ENCODE results near the gene ZNF256. TPM values are rescaled to one million over a fixed set of nuclear protein-coding genes. Genes with fewer than 3 reads are reported as not detected.

The ZNF256 gene
- total RNA-seq, 1 donor from 2014 or later = 9.6 TPM

Other genes with a start within 250 kb of the ZNF256 start
- 11.9 TPM for gene ZNF154, start 238.5 kb downstream of the ZNF256 start, total RNA-seq
- gene ZNF671, start 220.1 kb downstream of the ZNF256 start, total RNA-seq = 6.5 TPM
- 18.1 TPM for gene ZNF776, start 200.9 kb downstream of the ZNF256 start, total RNA-seq
- 23.9 TPM for gene ZNF586, start 178.0 kb downstream of the ZNF256 start, total RNA-seq
- gene ZNF552, start 132.8 kb downstream of the ZNF256 start, total RNA-seq = 8.8 TPM
- gene ZNF587B, start 117.4 kb downstream of the ZNF256 start, total RNA-seq = 18.3 TPM
- gene ZNF587, start 97.8 kb downstream of the ZNF256 start, total RNA-seq = 26.5 TPM
- 15.6 TPM for gene ZNF814, start 58.7 kb downstream of the ZNF256 start, total RNA-seq
- gene ZNF417, start 31.1 kb downstream of the ZNF256 start, total RNA-seq = 20.1 TPM
- gene ZNF418, start 12.3 kb downstream of the ZNF256 start, total RNA-seq = 8.6 TPM
- gene C19orf18, start 26.8 kb upstream of the ZNF256 start, total RNA-seq = 0.89 TPM
- 18.0 TPM for gene ZNF606, start 55.1 kb upstream of the ZNF256 start, total RNA-seq
- gene ZSCAN1, start 86.3 kb upstream of the ZNF256 start, total RNA-seq = 0.30 TPM
- 9.5 TPM for gene ZNF135, start 111.6 kb upstream of the ZNF256 start, total RNA-seq
- gene ZSCAN18, start 150.5 kb upstream of the ZNF256 start, total RNA-seq = 50.3 TPM
- gene ZNF329, start 203.1 kb upstream of the ZNF256 start, total RNA-seq = 11.8 TPM
- 14.0 TPM for gene ZNF274, start 235.4 kb upstream of the ZNF256 start, total RNA-seq

Data from skin of body (tissue), 1 donor.